ENCODE measurements around the gene PLXNA2. TPM values are rescaled to one million over a fixed set of nuclear protein-coding genes. Genes with fewer than 3 reads are reported as not detected.

PLXNA2 gene
- total RNA-seq, 1 experiment from 2014 or later, result 5.3 TPM

GRCh38 chr1:208204779-208205178, 39.4 kb downstream of the PLXNA2 start:
- no peaks in the 10 kb centered on the region for H3K36me3 ChIP-seq (replicated peaks; ENCODE audit: control insufficient read depth, insufficient read depth, low read length)
- no peak for DNase-seq
- no peak overlapping the region for H3K4me3 ChIP-seq (ENCODE audit: insufficient read depth, low read depth, low read length)
- H3K27me3 ChIP-seq (ENCODE audit: control insufficient read depth, insufficient read depth, low read length), result no peaks in the 10 kb centered on the region

- Histone ChIP-seq H3K27me3 (ENCODE audit: control insufficient read depth, insufficient read depth, low read length) (no peaks in the 10 kb centered on the region), H3K36me3 (replicated peaks; ENCODE audit: control insufficient read depth, insufficient read depth, low read length) (no peaks in the 10 kb centered on the region), H3K4me3 (ENCODE audit: insufficient read depth, low read depth, low read length) (no peak overlapping the region)
- no peak for DNase-seq
These were observed 40.2 kb downstream of the PLXNA2 start for GRCh38 chr1:208203848-208204609.

- DNase-seq, result no peak
- Histone ChIP-seq H3K27me3 (ENCODE audit: control insufficient read depth, insufficient read depth, low read length) (no peaks in the 10 kb centered on the region), H3K36me3 (replicated peaks; ENCODE audit: control insufficient read depth, insufficient read depth, low read length) (no peaks in the 10 kb centered on the region), H3K4me3 (ENCODE audit: insufficient read depth, low read depth, low read length) (no peak overlapping the region)
These were observed 40.9 kb downstream of the PLXNA2 start for GRCh38 chr1:208203127-208203847.

- Histone ChIP-seq H3K36me3 (replicated peaks; ENCODE audit: control insufficient read depth, insufficient read depth, low read length) (no peaks in the 10 kb centered on the region), H3K4me3 (ENCODE audit: insufficient read depth, low read depth, low read length) (no peak overlapping the region), H3K27me3 (ENCODE audit: control insufficient read depth, insufficient read depth, low read length) (no peaks in the 10 kb centered on the region)
- DNase-seq, result peak; percentile 63
These were observed 41.7 kb downstream of the PLXNA2 start for GRCh38 chr1:208202333-208202995.

DNA sequence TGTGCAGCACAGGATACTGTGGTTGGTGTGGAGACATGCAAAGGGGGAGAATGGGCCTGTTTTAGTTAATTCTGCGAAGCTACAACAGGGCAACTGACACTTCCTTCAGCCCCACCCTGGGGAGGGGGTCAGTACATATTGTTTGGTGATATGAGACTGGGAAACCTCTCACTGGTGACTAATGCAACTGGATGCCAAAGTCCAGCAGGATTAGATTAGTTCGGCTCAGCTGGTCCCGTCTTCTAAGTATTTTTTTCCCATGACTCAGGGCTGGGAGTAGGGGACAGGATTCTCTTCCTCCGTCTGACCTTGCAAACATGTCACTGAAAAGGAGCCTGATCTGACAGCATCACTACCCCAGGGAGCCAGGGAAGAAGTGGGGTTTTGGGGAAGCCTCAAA, 43.0 kb downstream of the PLXNA2 start:
- Histone ChIP-seq H3K27me3 (ENCODE audit: control insufficient read depth, insufficient read depth, low read length) (no peaks in the 10 kb centered on the region), H3K36me3 (replicated peaks; ENCODE audit: control insufficient read depth, insufficient read depth, low read length) (no peaks in the 10 kb centered on the region), H3K4me3 (ENCODE audit: insufficient read depth, low read depth, low read length) (no peak overlapping the region)
- DNase-seq, result no peak

DNA sequence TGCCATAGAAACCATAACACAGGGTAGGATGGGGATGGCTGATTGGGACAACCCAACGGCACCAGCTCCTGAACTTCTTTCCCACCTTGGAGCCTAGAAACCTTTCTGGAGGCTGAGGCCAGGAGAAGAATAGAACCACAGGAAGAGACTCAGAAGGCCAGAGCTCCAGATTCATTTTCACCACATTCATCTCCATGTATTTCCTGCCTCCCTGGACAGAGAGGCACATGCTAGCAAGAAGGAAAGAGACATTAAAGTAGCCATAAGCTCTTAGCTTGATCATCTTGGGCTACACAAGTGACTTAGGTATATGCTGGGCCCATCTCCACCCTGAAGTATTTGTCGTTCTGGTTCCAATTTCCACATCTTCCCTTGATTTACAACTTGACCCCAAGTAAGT, 44.1 kb downstream of the PLXNA2 start:
- Histone ChIP-seq H3K36me3 (replicated peaks; ENCODE audit: control insufficient read depth, insufficient read depth, low read length) (no peaks in the 10 kb centered on the region), H3K27me3 (ENCODE audit: control insufficient read depth, insufficient read depth, low read length) (no peaks in the 10 kb centered on the region), H3K4me3 (ENCODE audit: insufficient read depth, low read depth, low read length) (no peak overlapping the region)

DNA sequence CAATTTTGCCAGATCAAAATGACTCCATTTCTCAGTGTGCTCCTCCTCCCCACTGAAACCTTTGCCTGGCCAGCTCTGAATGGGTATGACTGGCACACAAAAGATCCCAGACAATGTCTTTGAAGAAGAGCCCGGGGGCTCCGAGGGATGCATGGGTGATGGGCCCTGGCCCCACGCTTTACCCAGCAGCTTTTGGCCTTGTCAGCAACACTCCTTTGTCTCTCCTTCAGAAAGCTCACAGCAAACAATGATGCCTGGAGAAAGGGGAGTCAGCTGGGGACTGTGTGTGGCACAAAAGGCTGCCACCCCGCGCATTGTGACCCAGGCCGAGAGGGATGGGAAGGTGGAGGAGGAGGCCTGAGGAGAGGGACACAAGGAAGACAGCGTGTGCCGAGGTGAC, 45.9 kb downstream of the PLXNA2 start:
- no peak for DNase-seq
- Histone ChIP-seq H3K4me3 (ENCODE audit: insufficient read depth, low read depth, low read length) (no peak overlapping the region), H3K36me3 (replicated peaks; ENCODE audit: control insufficient read depth, insufficient read depth, low read length) (no peaks in the 10 kb centered on the region), H3K27me3 (ENCODE audit: control insufficient read depth, insufficient read depth, low read length) (no peaks in the 10 kb centered on the region)

More for the DNA sequence above, 44.1 kb downstream of the PLXNA2 start:
- DNase-seq, result no peak

- H3K36me3 ChIP-seq (replicated peaks; ENCODE audit: control insufficient read depth, insufficient read depth, low read length), result no peaks in the 10 kb centered on the region
- no peak overlapping the region for H3K4me3 ChIP-seq (ENCODE audit: insufficient read depth, low read depth, low read length)
- no peaks in the 10 kb centered on the region; the same call in 1 of the 2 replicates for H3K27me3 ChIP-seq (ENCODE audit: control insufficient read depth, insufficient read depth, low read length)
- DNase-seq, result no peak
These were observed 49.2 kb downstream of the PLXNA2 start for GRCh38 chr1:208194944-208195343.

GRCh38 chr1:208192995-208193394, 51.2 kb downstream of the PLXNA2 start:
- no peak for DNase-seq
- Histone ChIP-seq H3K36me3 (replicated peaks; ENCODE audit: control insufficient read depth, insufficient read depth, low read length) (no peaks in the 10 kb centered on the region), H3K4me3 (ENCODE audit: insufficient read depth, low read depth, low read length) (no peak overlapping the region), H3K27me3 (ENCODE audit: control insufficient read depth, insufficient read depth, low read length) (no peaks in the 10 kb centered on the region; the same call in 1 of the 2 replicates)

GRCh38 chr1:208190784-208191183, 53.4 kb downstream of the PLXNA2 start:
- H3K36me3 ChIP-seq (replicated peaks; ENCODE audit: control insufficient read depth, insufficient read depth, low read length), result no peaks in the 10 kb centered on the region
- DNase-seq, result peak; percentile 73
- H3K4me3 ChIP-seq (ENCODE audit: insufficient read depth, low read depth, low read length), result no peak overlapping the region

GRCh38 chr1:208189716-208190115, 54.5 kb downstream of the PLXNA2 start:
- no peak overlapping the region for H3K4me3 ChIP-seq (ENCODE audit: insufficient read depth, low read depth, low read length)
- H3K27me3 ChIP-seq (ENCODE audit: control insufficient read depth, insufficient read depth, low read length), result no peaks in the 10 kb centered on the region; the same call in 1 of the 2 replicates
- H3K36me3 ChIP-seq (replicated peaks; ENCODE audit: control insufficient read depth, insufficient read depth, low read length), result no peaks in the 10 kb centered on the region
- DNase-seq, result no peak

More at GRCh38 chr1:208190784-208191183, 53.4 kb downstream of the PLXNA2 start:
- no peaks in the 10 kb centered on the region; the same call in 1 of the 2 replicates for H3K27me3 ChIP-seq (ENCODE audit: control insufficient read depth, insufficient read depth, low read length)

DNA sequence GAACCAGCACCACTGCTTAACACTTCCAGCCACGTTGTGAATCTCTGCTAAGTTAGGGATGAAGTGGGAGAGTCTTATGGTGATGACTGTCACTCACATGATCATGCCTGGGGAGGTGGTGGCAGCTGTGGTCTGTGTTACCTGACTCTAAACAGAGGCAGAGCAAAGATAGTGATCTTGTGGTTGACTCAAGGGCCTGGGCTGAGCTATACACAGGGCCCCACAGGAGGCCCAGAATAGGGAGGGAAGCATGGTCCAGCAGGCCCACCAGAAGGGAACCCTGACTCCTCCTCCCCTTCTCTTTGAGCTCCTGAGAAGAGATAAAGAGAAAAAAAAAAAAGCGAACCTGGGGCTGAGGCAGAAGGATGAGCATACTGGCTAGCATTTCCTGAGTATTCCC, 55.0 kb downstream of the PLXNA2 start:
- Histone ChIP-seq H3K27me3 (ENCODE audit: control insufficient read depth, insufficient read depth, low read length) (no peaks in the 10 kb centered on the region; the same call in 1 of the 2 replicates), H3K4me3 (ENCODE audit: insufficient read depth, low read depth, low read length) (no peak overlapping the region), H3K36me3 (replicated peaks; ENCODE audit: control insufficient read depth, insufficient read depth, low read length) (no peaks in the 10 kb centered on the region)
- DNase-seq, result no peak

- Histone ChIP-seq H3K4me3 (ENCODE audit: insufficient read depth, low read depth, low read length) (no peak overlapping the region), H3K36me3 (replicated peaks; ENCODE audit: control insufficient read depth, insufficient read depth, low read length) (no peaks in the 10 kb centered on the region), H3K27me3 (ENCODE audit: control insufficient read depth, insufficient read depth, low read length) (no peaks in the 10 kb centered on the region; the same call in 1 of the 2 replicates)
- DNase-seq, result no peak
These were observed 55.6 kb downstream of the PLXNA2 start for GRCh38 chr1:208188607-208189006.

DNA sequence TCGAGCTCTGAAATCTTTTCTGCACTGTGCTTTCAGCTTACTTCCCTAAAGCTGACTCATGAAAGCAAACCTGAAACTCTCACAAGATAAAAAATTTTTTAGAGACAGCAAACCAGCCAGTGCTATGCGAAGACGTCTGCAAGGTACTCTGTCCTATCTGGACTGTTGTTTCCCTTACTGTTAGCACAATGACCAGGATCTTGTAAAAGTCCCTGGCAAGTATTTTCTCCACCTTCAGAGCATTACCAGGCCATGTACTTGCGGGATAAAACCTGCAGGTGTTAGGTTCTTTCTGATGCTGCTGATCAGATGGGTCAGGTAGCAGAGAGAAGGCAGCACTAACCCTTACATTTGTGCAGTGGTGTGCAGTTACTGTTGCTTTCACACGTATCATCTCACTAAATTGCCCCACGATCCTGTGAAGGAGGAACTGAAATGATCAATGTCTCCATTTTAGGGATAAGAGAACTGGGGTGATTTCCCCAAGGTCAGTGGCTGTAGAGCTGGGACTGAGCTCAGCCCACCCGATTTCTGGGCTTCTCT, 56.6 kb downstream of the PLXNA2 start:
- H3K27me3 ChIP-seq (ENCODE audit: control insufficient read depth, insufficient read depth, low read length), result no peaks in the 10 kb centered on the region; the same call in 1 of the 2 replicates
- no peak overlapping the region for H3K4me3 ChIP-seq (ENCODE audit: insufficient read depth, low read depth, low read length)
- no peaks in the 10 kb centered on the region for H3K36me3 ChIP-seq (replicated peaks; ENCODE audit: control insufficient read depth, insufficient read depth, low read length)
- no peak for DNase-seq
